HG03196 (cell line): Measurements from ENCODE around the gene P2RX2.

ENCODE experiments used
- ATAC-seq: cut with Tn5 transposase; IDR thresholded peaks from one replicate; pipeline ENCODE4 v1.9.1; 2021; ENCODE audit not compliant: unreplicated experiment

Gene P2RX2

GRCh38 chr12:132660052-132660451, 41.5 kb downstream of the P2RX2 start:
- ATAC-seq, result no peak

GRCh38 chr12:132660996-132661395, 42.4 kb downstream of the P2RX2 start:
- ATAC-seq, result no peak

- ATAC-seq, result no peak
Measured at GRCh38 chr12:132661972-132662371, 43.4 kb downstream of the P2RX2 start.

- ATAC-seq, result no peak
Measured at GRCh38 chr12:132662901-132663755, 44.6 kb downstream of the P2RX2 start.

GRCh38 chr12:132664206-132665148, 45.9 kb downstream of the P2RX2 start:
- ATAC-seq, result no peak

GRCh38 chr12:132665149-132665491, 46.5 kb downstream of the P2RX2 start:
- no peak for ATAC-seq

GRCh38 chr12:132665794-132666193, 47.2 kb downstream of the P2RX2 start:
- ATAC-seq, result no peak

- no peak for ATAC-seq
Measured at GRCh38 chr12:132668191-132669088, 49.9 kb downstream of the P2RX2 start.

GRCh38 chr12:132669166-132669879, 50.7 kb downstream of the P2RX2 start:
- no peak for ATAC-seq
